HG02840 (cell line): ENCODE data around the gene LRRC25.

Experiments
- ATAC-seq: cut with Tn5 transposase; IDR thresholded peaks from one replicate; pipeline ENCODE4 v1.9.1; 2021; ENCODE audit warnings: mild to moderate bottlenecking, moderate library complexity, moderate number of reproducible peaks; ENCODE audit not compliant: unreplicated experiment, low FRiP score

The LRRC25 gene

GRCh38 chr19:18436671-18437490 lies 39.5 kb upstream of the LRRC25 start:
- no peak for ATAC-seq

DNA sequence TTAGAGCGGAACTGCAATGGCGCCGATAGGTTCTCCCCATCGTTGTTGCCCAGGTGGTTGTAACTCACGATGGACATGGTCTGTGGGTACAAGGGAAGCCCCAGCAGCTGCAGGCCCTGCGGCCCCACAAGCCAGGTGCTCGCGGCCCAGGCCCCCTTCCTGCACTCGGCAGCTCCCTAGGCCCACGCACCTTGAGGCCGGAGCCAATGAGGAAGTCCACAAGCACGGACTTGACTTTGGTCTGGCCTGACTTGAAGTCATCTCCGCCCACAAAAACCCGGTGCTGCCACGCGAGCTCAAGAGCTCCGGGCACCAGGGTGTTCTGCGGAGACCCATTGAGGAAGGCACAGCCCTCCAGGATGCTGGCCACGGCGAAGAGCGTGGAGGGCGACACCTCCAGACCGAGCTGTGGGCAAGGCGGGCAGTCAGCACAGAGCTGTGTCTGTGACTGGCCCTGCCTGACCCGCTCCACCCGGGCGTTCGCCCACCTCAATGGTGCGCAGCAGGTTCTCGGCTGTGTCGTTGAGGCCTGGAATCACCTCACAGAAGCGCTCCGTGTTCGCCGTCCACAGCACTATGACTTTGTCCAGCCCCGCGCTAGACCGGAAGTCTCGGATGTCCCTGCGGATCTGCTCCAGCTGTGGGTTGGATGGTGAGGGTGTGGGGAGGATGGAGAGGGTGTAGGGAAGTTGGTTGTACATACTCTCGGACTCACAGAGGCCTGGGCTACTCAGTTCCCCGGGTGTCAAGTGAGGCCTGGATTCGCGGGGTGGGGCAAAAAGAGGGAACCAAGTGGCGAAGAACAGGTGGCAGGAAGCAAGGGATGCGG lies 38.6 kb upstream of the LRRC25 start:
- ATAC-seq: no peak

- ATAC-seq: no peak
Measured at GRCh38 chr19:18435178-18435841, 37.9 kb upstream of the LRRC25 start.

DNA sequence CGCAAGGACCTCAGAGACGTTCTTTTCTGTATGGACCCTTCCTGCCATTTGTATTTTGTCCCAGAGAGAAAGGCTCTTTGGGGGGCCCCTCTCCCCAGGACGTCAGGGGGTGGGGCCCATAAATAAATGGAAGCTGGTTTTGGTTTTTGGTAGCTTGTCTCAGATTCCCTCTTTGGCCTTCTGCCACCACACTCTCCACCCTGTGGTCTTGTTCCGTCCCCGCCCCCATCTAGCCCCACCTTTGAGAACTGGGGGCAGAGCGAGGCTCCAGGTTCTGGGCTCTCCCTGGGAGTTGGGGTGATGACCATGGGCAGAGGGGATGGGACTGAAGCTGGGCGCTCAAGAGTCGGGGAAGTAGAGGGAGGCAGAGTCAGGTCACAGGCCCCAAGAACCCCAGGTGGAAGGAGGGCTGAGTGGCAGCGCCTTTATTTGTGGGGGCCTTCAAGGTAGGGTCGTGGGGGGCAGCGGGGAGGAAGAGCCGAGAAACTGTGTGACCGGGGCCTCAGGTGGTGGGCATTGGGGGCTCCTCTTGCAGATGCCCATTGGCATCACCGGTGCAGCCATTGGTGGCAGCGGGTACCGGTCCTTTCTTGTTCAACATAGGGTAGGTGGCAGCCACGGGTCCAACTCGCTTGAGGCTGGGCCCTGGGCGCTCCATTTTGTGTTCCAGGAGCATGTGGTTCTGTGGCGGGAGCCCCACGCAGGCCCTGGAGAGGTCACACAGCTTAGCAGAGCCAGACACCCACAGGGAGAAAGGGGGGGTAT lies 37.2 kb upstream of the LRRC25 start:
- ATAC-seq: no peak

GRCh38 chr19:18433735-18434398 lies 36.4 kb upstream of the LRRC25 start:
- ATAC-seq: no peak

DNA sequence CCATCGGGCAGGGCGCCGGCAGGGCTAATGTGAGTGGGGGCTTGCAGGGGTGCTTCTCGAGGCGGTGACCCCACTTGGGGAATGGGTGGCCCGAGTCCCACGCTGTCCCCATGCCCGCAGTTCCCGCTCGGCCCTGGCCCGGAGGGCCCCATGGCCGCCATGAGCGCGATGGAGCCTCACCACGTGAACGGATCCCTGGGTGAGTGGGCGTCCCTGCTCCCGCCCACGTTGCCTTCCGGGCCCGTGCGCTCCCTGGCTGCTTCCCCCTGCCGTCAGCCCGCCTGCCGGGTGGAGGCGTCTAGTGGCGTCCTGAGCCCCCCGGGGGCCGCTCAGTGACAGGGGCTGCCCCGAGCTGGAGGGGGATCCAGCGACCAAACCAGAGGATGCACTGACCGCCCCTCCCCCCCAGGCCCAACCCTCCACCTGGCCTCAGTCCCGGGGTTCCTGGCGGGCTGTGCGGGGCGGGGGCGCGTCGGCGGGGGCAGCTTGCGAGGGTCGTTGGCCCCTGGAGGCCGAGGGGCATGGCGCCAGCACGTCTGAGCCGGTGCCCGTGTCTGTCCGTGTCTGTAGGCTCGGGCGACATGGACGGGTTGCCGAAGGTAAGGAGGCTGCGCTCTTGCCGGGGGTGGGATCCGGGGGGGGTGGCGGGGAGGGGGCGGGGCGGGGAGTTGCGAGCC lies 35.7 kb upstream of the LRRC25 start:
- no peak for ATAC-seq

DNA sequence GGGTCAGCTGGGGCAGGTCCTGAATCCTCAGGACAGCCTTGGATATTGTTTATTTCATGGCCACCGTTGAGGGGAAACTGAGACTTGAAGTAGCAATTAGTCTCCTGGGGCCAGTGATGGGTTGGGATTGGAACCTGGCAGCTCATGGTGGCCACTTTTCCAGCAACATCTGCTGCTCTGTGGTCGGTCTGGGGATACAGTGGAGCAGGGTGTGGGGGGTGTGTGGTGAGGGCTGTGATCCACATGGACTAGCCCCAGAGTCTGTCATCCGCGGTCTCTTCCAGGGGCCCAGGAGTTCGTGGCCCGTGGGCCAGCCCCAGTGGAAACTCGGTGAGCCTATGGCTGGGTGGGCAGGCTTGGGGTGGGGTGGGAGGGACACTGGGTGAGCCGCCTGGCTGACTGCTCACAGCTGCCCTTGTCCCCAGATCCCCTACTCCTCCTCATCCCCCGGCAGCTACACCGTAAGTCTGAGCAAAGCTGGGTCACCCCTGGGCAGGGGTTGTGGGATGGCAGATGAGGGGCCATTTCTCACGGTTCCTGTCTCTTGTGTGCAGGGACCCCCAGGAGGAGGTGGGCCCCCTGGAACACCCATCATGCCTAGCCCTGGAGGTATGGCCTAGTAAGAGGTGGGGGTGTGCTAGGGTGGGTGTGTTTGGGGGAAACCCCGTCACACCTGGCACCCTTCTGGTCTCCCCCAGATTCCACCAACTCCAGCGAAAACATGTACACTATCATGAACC lies 35.0 kb upstream of the LRRC25 start:
- no peak for ATAC-seq

DNA sequence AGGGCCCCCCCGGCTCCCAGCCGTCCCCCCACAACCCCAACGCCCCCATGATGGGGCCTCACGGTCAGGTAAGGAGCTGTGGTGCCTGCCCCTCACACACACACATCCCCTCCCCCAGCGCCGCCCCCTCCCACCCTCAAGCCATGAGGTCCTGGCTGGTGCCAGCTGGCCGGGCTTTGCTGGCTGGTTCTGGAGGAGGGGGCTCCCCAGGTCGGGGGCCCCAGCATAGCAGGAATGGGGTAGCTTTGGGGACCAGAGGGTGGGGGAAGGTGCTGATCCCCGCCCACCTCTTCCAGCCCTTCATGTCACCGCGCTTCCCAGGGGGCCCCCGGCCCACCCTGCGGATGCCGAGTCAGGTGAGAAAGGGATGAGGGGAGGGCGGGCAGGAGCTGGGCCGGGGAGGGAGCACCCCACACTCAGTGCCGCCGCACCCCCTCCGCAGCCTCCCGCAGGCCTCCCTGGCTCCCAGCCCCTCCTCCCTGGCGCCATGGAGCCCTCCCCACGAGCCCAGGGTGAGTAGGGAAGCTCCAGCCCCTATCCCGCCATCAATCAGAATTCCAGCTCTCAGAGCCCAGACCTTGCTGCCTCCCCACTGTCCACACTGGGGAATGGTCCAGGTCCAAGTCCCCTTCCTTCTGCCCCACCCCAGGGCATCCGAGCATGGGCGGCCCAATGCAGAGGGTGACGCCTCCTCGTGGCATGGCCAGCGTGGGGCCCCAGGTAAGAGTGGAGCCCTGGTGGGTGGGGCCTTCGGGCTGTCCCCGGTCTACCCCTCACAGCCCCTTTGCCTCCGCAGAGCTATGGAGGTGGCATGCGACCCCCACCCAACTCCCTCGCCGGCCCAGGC lies 34.2 kb upstream of the LRRC25 start:
- ATAC-seq: no peak

- ATAC-seq: no peak
Measured at GRCh38 chr19:18430417-18431144, 33.2 kb upstream of the LRRC25 start.

DNA sequence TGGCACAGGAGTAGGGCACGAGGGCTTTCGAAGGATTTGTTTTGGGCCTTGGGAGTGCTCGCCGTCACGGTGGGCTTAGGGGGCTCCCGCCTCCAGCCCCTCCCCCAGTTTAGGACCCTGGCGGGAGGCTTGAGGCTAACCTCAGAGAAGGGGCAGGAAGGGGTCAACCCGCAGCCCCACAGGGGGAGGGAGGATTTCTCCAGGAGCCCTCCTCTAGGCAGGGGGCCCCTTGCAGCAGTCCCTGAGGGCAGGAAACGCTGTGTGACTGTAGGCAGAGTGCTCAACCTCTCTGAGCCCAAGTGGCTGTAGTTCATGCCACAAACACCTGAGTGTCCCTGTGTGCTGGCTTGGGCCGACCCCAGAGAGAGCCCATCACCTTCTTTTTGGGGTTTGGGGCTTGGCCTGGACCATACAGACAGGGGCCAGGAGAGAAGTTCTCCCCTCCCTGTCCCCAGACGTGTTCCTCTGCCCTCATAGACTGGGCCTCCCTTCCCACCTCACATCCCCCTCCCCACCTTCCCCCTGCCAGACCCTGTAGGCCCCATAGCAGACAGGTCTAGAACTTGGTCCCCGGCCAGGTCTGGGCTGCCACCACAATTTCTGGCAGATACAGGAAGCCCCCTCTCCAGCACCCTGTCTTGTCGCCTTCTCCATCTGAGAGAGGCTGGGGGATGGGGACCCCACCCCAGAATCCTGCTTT lies 32.4 kb upstream of the LRRC25 start:
- ATAC-seq: no peak

GRCh38 chr19:18428787-18429674 lies 31.6 kb upstream of the LRRC25 start:
- ATAC-seq: no peak

GRCh38 chr19:18428173-18428786 lies 30.9 kb upstream of the LRRC25 start:
- no peak for ATAC-seq

DNA sequence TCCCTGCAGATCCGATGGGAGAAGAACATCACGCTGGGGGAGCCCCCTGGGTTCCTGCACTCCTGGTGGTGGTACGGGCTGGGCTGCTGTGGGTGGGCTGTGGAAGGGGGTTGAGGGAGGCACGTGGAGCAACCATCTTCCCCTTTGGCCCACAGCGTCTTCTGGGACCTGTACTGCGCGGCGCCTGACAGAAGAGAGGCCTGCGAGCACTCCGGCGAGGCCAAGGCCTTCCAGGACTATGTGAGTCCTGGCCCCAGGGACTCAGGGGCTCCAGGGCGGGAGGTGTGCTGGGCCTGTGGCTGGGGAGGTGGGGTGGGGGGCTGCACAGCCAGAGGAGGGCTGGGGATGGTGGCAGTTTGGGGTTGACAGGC lies 30.3 kb upstream of the LRRC25 start:
- no peak for ATAC-seq

- ATAC-seq: no peak
Measured at GRCh38 chr19:18427080-18427742, 29.8 kb upstream of the LRRC25 start.

GRCh38 chr19:18426416-18426767 lies 29.0 kb upstream of the LRRC25 start:
- ATAC-seq: no peak
